ENCODE measurements around the gene C12orf43.
"Not testable (repeated sequence)": the region's sequence is repeated elsewhere in the genome, so short reads cannot be mapped to it uniquely, and the experiment has no call there.

Gene C12orf43, protein sequence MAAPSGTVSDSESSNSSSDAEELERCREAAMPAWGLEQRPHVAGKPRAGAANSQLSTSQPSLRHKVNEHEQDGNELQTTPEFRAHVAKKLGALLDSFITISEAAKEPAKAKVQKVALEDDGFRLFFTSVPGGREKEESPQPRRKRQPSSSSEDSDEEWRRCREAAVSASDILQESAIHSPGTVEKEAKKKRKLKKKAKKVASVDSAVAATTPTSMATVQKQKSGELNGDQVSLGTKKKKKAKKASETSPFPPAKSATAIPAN

DNA sequence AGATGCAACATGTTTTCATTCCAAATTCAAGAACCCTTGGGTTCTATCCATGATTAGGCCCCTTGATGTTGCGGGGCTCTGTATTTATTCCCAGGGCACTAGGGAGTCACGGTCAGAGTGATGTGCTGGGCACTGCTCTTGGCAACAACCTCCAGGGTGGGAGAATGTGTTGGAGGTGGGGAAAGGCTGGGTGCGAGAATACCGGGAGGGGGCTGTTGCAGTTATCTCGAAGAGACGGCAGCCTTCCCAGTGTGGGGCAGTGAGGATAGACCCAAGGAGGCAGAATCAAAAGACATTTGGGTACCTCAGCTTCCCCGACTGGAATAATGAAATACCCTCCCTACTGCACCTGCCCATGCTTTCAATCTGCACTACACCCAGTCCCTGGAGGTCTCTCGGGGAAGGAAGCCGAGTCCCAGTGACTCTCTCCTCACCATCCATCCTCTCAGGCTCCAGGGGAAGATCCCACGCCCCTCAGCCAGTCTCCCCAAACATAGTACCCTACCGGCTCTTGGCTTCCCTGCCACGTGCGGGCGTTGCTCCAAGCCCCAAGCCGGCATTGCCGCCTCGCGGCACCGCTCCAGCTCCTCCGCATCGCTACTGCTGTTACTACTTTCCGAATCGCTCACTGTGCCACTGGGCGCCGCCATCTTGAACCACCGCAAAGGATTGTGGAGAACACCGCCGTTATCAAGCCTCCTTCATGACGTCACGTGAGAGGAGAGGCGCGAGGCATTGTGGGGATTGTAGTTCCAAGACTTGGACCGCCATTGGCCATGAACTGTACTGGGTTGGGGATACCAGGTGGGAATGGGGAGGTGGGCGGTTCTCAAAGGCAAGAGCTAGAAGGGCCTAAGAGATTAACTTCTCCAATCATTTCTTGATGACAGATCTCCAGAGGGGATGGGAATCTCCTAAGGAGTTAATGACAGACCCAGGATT, at the start of gene C12orf43:
Gene C12orf43, minus strand, starts transcription at position 663 of the 942 bp plus-strand sequence. Its CDS starts 13 bp downstream, at position 650.
- DNase-seq (ENCODE audit: low read depth) = peak; percentile 86

DNA sequence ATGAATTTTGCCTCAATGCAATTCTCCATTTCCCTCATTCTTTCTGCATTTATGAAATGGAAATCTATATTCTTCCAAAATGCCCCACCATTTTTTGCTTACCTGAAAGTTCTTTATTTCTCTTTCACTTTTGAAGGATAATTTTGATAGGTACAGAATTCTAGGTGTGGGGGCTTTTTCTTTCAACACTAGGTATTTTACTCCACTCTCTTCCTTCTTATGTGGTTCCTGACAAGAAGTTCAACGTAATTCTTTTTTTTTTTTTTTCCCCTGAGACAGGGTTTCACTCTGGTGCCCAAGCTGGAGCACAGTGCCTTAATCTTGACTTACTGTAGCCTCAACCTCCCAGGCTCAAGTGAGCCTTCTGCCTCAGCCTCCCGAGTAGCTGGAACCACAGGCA, 49.1 kb upstream of the C12orf43 start:
- DNase-seq (ENCODE audit: low read depth) = no peak

DNA sequence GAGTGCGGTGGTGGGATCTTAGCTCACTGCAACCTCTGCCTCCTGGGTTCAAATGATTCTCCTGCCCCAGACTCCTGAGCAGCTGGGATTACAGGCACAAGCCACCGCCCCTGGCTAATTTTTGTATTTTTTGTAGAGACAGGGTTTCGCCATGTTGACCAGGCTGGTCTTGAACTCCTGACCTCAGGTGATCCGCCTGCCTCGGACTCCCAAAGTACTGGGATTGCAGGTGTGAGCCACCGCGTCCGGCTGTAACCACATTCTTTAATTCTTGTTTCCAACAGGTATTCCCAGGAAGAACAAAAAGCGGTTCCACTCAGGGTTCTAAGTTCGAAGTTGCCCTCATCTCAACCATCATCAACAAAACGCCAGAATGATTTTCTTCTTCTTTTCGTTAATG, 48.3 kb upstream of the C12orf43 start:
- not testable (repeated sequence) for DNase-seq (ENCODE audit: low read depth)

DNA sequence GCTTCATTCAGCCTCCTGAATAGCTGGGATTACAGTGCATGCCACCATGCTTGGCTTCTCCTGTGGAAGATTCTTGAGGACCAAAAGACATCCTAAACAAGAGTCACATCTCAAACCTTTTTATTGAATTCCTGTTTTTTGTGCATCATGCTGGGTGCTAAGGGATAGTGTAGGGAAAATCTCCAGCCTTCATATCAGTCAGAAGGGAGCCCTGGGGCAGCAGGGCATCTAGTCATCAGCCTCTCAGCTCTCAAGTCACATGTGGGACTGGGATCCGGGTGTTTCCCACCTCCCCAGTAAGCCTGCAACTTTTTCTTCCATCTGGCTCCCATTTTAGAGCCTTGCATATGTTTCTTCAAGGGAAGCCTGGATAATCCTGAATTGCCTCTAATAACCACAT, 47.8 kb upstream of the C12orf43 start:
- DNase-seq (ENCODE audit: low read depth) = no peak

DNA sequence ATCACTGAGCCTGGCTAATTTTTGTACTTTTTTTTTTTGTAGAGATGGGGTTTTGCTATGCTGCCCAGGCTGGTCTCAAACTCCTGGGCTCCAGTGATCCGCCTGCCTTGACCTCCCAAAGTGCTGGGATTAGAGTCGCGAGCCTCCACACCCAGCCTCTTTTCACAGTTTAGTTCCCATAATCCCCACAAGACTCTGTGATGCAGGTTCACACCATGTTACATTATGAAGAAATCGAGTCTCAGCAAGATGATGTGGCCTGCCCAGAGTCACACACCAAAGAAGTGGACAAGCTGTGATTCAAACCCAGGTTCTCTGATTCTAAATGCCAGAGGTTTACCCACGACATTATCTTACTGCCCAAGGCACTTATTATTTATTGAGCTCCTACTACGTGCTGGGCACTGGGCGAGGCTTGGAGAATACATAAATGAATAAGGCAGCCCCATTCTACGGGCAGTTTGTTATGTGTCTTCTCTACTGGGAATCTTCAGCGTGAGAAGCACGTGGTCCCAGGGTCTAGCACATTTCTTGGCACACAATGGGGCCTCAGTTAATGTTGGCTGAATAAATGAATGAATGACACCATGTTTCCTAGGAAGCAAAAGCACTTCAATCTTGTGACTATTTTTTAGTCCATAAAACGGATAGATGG, 46.2 kb upstream of the C12orf43 start:
- no peak for DNase-seq (ENCODE audit: low read depth)

DNA sequence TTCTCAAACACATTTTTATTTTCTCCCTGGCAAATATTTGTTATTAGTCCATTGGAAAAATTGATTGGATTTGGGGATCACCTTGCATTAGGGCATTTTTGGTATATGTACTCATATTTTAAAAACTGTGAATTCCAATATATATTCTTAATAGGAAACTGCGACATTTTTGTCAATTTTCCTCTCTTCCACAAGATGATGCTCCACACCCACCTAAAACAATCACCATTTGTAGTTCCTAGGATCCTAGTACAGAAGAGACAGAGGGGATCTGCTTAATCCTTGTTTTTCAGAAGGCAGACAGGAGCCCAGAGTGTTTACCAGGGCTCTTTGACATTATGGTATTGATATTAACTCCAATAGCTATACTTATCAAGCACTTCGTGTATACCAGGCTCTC, 45.5 kb upstream of the C12orf43 start:
- no peak for DNase-seq (ENCODE audit: low read depth)

DNA sequence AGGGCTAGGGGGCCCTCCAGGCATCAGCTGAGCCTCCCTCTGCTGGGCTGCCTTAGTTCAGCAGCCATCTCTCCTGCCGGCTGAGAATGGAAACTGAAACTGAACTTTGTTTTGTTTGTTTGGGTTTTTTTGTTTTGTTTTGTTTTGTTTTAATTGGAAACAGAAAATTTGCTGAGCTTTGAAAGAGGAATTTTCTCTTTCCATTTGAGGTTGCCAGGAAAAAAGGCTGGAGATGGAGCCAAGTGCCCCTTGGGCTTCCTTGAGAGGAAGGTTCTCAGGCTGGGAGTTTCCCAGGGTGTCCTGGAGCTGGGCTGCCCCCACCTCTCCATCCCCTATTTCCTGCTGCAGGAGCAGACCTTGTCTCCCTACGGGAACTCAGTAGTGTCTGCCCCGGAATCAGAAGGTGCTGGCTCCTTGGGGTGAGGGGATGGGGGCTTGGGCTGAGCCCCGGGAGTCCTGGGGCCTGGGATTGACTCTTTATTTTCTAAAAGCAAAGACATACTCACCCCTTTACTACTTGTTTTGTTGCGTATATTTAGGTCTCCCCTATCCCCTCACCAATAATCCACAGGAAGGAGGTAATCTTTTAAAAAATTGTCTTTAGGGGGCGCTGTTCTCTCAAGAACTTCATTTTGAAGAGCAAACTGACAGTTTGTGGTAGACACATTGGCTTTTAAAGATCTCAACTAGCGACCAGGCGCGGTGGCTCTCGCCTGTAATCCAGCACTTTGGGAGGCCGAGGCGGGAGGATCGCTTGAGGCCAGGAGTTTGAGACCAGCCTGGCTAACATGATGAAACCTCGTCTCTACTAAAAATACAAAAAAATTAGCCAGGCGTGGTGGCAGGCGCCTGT, 44.1 kb upstream of the C12orf43 start:
- DNase-seq (ENCODE audit: low read depth) = peak; percentile 42

DNA sequence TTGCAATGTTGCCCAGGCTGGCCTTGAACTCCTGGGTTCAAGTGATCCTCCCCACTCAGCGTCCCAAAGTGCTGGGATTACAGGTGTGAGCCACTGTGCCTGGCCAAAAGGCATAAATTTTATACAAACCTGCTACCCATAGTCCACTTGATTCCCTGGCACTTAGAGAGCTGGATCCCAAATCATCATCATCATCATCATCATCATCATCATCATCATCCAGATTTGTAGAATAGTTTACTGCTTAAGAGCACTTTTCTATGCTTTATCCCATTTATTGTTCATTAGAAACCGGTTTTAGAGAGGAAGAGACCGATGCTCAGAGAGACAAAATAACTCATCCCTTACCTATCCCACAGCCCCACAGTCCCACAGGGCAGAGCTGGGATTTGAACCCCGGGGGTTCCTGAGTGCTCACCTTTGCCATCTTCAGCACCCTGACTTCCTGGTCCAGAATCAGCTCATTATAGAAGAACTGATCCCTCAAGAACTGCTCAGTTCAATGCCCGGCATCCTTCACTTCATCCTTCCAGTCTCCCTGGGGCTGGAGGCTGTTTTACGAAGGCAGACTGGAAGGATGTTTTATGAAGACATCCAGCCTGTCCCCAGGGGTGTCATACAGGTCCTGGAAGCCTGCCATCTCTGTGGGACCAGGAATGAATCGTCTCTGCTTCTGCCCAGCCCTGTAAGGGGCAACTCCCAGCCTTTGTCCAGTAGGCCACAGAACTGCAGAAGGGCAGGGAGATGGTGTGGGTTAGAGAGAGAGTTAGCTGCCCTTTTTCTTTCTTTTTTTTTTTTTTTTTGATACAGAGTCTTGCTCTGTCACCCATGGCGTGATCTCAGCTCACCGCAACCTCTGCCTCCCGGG, 43.0 kb upstream of the C12orf43 start:
- DNase-seq (ENCODE audit: low read depth) = no peak

DNA sequence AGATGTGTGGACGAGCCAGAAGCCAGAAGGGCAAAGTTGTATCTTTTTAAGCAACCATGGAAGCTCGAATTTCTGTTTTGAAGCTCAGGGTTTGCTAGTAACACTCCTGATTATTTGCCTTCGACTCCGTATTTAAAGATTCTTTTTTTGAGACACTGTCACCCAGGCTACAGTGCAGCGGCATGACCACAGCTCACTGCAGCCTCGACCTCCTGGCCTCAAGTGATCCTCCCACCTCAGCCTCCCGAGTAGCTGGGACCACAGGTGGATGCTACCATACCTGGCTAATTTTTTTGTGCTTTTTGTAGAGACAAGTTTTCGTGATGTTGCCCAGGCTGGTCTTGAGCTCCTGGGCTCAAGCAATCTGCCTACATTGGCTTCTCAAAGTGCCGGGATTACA, 41.5 kb upstream of the C12orf43 start:
- DNase-seq (ENCODE audit: low read depth) = no peak

DNA sequence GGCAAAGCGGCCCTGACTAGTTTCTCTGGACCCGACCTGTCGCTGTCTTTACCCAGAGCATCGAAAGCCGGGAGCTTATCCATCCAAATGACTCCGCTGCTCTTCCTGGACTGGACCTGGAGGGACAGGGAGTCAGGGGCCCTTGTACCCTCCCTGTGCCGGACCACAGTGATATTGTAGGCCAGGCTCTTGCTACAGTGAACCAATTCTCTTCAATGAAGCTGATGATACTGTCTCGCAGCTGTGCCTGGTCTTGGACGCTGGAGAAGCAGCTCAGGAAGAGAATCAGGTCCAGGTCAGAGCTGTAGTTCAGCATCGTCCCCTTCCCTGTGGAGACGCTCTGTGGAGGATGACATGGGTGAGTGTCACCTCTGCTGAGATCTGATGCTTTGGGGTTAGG, 37.4 kb upstream of the C12orf43 start:
- DNase-seq (ENCODE audit: low read depth) = no peak

DNA sequence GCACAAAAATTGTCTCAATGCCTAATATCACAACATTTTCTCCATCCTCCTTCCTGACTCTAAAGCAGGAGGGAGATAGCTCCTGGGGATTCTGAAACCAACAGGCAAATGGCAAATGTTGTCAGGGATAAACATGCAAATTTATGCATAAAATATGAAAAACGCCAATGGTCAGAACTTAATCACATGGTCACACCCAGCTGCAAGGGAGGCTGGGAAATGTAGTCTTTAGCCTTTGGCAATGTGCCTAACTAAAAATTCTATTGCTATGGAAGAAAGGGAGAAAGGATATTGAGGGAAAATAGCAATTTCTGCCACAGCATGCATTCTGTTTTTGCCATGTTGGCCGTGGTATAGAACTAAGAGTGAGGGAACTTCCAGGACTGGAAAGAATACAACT, 34.4 kb upstream of the C12orf43 start:
- DNase-seq (ENCODE audit: low read depth) = no peak

DNA sequence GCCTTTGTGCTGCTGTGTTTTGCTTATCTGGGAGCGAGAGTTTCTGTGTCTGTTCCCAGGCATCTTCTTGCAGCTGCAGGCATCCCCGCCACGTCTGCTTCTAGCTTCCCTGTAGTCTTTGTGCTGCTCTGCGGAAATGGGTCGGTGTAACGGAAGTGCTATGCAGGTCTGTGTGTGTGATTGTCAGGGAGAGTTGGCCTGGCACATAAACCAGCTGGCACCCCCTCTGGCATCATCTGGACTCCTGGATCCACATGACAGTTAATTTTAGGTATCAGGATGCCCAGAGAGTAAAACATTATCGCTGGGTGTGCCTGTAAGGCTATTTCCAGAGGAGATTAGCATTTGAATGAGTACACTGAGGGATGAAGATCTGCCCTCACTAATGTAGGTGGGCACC, 32.2 kb upstream of the C12orf43 start:
- DNase-seq (ENCODE audit: low read depth) = no peak

DNA sequence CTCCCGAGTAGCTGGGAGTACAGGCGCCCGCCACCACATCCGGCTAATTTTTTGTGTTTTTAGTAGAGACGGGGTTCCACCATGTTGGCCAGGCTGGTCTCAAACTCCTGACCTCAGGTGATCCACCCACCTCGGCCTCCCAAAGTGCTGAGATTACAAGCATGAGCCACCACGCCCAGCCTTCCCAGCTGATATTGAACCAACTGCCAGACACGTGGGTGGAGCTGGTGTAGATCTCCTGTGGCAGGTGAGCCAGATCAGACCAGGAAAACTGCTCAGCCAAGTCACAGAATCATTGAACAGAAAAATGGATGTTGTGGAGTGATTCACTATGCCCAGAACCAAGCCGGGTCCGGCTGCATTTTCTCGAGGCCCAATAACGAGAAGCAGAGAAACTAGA, 31.1 kb upstream of the C12orf43 start:
- not testable (repeated sequence) for DNase-seq (ENCODE audit: low read depth)

DNA sequence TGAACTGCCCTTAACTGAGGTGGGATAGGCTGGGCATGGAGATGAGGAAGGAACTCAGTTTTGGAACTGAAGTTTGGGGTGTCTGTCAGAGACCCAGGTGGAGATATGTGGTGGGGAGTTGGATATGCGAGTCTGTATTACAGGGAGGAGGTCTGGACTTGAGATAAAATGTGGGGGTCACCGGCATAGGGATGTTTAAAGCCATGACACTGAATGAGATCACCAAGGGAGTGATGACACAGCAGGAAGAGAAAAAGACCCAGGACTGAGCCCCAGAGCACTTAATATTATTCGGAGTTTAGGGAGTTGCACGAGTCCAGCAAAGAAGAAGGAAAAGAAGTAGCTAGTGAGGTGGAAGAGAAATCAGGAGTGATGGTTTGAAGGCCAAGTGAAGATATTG, 26.8 kb upstream of the C12orf43 start:
- DNase-seq (ENCODE audit: low read depth) = no peak

DNA sequence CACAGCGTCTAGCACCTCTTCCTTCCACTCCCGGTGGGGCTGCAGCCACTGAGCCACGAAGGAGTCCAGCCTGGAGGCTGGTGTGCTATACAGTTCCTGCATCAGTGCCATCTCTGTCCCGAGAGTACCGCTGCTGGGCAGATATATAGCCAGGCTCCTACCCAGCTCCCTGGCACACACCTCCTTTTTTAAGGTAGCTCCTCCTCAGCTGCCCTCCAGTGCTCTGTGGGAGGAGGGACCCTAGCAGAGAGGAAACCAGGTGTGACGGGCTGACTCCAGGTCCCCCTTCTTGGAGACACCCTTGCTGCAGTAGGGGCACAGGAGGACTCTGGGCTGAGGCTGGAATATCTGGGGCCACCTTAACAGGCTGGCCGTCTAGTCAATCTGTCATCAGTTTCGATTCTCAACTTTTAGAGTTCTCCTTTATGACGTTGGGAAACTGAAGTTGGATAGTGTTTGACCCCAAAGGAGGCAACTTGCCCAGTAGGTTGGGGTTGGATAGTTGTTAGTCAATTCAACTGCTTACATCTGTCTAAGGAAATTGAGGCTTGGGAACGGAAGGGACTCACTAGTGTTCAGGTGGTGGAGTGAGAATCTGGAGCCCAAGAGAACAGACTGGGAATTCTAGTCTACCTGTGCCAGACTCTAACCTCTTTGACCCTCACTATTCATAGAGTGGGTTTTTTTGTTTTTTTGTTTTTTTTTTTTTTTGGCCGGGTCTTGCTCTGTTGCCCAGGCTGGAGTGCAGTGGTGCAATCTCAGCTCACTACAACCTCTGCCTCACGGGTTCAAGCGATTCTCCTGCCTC, 22.8 kb upstream of the C12orf43 start, which contains the start of gene OASL:
Gene OASL, minus strand, starts transcription at position 386 of the 808 bp plus-strand sequence. Its CDS starts 275 bp downstream, at position 111.
- DNase-seq (ENCODE audit: low read depth) = peak; percentile 64

DNA sequence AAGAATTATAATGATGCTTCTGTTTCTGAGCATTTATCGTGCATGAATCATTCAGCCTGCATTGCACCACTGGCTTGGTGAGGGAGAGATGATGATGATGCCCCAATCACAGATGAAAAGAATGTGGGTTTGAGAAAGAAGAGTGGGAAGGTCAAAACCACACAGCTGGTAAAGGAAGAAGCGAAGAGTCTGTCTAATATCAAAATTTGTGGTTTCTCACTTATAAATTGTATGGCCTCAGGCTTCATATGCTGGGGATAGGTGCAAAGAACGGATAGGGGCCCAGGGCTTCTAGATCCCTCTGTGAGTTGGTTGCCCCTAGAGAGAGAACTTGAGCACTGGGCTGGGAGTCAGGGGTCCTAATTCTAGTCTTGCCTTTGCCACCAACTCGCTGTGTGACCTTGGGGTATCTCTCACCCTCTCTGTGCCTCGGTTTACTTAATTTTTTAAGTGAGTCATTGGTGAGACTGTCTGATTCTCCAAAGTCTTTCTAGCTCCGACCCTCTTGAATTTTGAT, 20.6 kb upstream of the C12orf43 start:
- no peak for DNase-seq (ENCODE audit: low read depth)

DNA sequence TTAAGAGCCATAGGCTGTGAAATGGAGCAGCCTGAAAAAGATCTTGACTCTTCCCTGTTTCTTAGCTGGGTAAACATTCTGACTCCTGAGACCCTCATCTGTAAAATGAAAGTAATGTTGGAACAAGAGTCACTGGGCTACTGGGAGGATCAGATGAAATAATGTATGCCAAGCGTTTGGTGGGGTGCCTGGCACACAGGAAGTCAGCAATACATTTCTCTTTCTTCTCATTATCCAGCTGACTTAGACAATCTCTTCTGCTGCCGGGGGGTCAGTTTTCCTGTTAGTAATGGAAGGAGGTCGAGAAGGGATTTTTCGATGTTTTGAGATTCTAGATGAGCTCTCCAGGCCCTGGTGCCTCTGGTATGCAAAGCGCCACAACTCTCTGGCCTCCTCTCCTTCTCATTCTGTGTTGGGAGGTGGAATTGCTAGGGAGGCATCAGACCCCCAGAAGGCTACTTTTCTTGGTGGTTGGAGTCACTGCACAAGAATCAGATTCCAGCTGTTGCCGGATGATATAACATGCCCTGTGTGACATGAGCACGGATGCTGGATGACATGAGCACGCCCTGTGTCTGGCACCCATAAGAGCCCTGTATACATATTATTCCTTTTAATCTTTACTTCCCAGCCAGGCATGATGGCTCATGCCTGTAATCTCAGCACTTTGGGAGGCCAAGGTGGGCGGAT, 18.5 kb upstream of the C12orf43 start:
- no peak for DNase-seq (ENCODE audit: low read depth)

DNA sequence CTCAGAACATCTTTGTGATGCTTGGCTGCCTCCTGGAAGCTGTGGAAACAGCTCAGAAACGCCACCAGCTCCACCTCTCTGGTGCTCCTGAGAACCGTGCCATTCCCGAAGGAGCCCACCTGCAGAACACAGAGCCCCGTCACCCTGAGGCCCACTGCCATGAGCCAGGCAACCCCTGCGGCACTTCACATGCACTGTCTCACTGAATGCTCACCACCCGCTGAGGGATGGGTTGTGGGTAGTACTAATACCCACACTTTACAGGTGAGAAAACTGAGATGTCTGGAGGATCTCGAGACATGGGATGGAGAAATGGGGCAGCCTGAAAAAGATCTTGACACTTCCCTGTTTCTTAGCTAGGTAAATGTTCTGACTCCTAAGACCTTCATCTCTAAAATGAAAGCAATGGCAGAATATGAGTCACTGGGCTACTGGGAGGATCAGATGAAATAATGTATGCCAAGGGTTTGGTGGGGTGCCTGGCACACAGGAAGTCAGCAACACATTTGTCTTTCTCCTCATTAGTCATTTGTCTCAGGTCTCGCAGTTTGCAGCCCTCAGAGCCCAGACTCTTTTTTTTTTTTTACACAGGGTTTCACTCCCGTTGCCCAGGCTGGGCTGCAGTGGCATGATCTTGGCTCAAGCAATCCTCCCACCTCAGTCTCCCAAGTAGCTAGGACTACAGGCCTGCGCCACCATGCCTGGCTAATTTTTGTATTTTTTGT, 17.5 kb upstream of the C12orf43 start:
- peak; percentile 39 for DNase-seq (ENCODE audit: low read depth)
